GM18951 (cell line): ENCODE measurements around the gene VASN.

Experiments
- POLR2A ChIP-seq: IDR thresholded peaks from 4 replicates; pipeline ENCODE4 v1.6.1; 2011; ENCODE audit warnings: mild to moderate bottlenecking; ENCODE audit not compliant: insufficient read length, insufficient read depth; ENCODE audit errors: extremely low read depth
- in situ Hi-C: fragments of 300-500 bp; cut with MboI; formaldehyde crosslinking; loops from one replicate; pipeline ENCODE4 v1.12.0; 2022; ENCODE audit warnings: low sequenced_read_pairs, mixed read lengths, inconsistent platforms; ENCODE audit not compliant: unreplicated experiment

VASN gene

DNA sequence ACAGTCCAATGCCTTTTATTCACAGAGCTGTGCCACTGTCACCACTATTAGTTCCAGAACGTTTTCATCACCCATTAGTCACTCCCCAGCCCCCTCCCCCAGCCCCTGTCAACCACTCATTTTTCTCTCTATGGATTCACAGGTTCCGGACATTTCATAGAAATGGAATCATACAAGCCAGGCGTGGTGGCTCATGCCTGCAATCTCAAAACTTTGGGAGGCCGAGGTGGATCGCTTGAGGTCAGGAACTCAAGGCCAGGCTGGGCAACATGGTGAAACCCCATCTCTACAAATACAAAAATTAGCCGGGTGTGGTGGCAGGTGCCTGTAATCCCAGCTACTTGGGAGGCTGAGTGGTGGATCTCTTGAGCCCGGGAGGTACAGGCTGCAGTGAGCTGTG, 19.8 kb upstream of the VASN start:
- TF ChIP-seq POLR2A, result no peak
- in situ Hi-C loops, result no loop called here

DNA sequence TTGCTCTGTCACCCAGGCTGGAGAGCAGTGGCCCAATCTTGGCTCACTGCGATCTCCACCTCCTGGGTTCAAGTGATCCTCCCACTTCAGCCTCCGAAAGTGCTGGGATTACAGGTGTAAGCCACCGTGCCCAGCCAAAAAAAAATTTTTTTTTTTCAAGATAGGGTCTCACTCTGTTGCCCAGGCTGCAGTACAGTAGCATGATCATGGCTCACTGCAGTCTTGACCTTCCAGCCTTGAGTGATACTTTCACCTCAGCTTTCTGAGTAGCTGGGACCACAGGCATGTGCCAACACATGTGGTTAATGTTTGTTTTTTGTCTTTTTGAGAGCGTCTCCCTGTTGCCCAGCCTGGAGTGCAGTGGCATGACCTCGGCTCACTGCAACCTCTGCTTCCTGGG, 18.8 kb upstream of the VASN start:
- no peak for TF ChIP-seq POLR2A
- in situ Hi-C loops, result no loop called here

DNA sequence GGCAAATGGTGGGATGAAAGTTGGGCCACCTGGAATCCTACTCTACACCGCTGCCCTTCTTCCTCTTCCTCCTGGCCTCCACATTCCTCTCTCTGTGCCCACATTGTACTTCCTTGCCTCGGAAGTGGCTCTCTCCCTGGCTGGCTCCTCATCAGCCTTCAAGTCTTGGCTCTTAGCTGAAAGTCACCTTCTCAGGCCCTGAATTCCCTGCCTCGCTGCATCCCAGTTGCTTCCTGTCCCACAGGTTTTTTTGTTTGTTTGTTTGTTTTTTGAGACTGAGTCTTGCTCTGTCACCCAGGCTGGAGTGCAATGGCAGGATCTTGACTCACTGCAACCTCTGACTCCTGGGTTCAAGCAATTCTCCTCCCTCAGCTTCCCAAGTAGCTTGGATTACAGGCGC, 18.0 kb upstream of the VASN start:
- in situ Hi-C loops, result no loop called here
- TF ChIP-seq POLR2A, result no peak

DNA sequence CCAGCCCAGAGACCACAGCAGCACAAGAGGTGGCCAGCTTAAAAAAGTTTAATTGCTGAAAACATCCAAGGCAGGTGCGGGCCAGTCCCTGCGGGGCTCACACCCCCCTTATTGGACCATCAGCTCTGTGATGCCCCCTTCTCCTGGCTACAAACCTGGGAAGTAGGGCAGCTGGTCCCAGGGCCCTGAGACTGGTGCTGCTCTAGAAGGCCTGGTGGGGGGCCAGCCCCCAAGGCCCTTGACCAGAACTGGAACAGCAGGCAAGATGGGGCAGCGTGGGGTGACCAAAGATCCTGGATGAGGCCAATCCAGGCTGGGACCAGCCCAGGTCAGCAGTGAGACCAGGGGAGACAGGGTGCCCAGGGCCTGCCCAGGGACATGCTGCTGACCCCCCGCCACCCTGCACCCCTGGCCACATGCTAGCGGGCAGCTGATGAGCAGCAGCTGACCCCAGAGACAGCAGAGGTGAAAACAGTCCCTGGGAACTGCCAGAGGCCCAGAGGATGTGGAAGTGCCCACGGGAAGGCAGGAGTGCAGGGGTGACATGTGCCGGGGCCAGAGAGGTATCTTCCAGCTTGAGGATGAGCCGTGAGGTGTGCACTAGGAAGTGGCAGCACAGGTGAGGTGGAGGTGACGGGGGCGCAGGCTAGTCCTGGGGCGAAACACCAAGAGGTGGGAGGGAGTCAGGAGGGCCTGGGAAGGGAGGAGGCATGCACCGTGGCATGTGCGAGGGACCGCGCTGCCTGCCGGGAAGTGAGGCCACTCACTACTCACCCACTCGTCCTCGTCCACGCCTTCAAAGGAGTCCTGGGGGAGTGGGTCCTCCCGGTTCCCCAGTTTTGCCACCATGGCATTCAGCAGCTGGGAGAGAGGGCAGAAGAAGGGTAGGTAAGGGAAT, 16.9 kb upstream of the VASN start:
- in situ Hi-C loops, result no loop called here

DNA sequence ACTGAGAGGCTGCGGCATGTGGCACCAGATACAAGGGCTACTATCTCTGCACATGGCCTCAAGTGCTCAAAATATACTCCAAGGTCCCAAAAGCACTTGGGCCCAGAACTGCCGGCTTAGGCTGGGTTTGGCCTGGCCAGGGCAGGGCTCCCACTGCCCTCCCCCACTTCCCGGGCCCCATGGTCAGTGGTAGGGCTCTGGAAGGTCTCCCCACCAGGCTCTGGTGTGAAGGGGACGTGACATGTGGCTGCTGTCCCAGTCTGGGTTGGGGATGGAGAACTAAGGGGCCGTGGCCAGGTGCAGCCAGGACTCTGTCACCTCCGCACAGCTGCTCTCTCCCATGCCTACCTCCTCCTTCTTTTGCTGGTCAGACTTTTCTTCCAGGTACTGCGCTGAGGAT, 14.8 kb upstream of the VASN start:
- TF ChIP-seq POLR2A, result no peak
- in situ Hi-C loops, result no loop called here

More for the DNA sequence above, 16.9 kb upstream of the VASN start:
- TF ChIP-seq POLR2A, result no peak

DNA sequence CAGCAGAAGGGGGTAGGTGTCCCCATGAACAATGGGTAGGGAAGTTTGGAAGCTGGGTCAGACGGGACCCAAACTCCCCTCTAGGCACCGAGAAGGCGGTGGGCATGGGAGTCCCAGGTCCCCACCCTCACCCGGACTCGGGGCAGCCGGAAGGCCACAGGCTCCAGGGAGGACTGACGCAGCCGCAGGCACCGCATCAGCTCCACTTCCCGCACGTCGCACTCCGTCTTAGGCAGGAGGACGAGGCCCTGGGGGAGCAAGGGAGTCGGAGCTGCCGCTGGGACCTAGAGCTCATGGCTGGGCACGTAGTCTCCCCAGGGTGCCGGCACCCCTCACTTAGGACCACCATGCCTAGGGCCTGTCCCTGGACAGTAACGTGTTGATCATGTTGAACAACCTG, 13.4 kb upstream of the VASN start:
- in situ Hi-C loops, result no loop called here

DNA sequence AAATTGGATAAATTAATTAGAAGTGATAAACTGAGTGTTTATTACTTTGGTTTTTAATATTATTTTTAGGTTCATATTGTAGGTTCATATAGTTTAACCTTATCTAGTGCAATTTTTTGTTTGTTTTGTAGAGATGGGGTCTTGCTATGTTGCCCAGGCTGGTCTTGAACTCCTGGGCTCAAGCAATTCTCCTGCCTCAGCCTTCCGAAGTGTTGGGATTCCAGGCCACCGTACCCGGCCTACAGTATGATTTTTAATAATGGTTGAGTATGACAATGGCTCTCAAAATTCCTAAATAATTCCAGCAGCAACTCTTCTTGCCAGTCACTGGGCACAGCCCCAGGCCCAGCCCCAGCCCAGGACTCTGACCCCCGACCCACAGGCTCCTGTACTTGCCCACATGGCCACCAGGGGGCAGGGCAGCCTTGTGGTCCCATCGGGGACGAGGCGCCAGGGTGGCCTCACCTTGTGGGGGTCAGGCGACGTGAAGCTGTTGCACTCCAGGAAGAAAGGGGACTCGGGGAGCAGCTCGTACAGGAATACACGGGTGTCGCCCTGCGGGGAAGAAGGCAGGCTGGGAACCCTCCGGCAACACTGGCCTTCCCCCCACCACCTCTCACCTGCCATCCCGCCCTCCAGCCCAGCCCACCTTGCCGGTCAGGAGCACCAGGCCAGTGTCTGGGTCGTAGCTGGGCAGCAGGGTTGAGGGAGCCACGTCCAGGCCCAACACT, 12.7 kb upstream of the VASN start:
- in situ Hi-C loops, result no loop called here
- no peak for TF ChIP-seq POLR2A

More for the DNA sequence above, 13.4 kb upstream of the VASN start:
- no peak for TF ChIP-seq POLR2A

DNA sequence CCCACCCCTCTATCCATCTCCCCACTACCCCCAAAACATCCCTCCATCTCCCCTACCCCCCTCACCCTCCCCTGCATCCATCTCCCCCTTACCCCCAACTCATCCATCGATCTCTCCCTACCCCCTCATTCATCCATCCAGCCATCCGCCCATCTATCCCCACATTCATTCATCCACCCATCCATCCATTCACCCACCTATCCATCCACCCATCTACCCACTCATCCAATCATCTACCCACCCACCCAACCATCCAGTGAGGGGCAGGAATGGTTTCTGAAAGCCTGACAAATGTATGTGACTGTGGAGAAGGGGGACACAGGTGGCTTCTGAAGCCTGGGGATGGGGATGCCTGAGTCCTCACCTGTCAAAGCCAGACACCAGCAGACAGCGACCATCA, 11.7 kb upstream of the VASN start:
- no peak for TF ChIP-seq POLR2A
- in situ Hi-C loops, result no loop called here

DNA sequence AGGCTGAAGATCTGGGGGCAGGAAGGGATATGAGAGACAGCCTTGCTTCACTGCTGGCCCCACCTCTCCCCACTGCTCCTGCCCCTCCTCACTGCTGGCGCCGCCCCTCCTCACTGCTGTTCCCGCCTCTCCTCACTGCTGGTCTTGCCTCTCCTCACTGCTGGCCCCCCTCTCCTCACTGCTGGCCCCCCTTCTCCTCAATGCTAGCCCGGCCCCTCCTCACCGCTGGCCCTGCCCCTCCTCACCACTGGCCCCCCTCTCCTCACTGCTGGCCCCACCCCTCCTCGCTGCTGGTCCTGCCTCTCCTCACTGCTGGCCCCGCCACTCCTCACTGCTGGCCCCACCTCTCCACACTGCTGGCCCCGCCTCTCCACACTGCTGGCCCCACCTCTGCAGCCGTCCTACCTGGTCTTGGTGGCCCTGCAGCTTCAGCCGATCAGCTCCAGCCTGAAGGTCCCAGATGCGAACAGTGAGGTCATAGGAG, 11.1 kb upstream of the VASN start:
- in situ Hi-C loops, result no loop called here
- no peak for TF ChIP-seq POLR2A

DNA sequence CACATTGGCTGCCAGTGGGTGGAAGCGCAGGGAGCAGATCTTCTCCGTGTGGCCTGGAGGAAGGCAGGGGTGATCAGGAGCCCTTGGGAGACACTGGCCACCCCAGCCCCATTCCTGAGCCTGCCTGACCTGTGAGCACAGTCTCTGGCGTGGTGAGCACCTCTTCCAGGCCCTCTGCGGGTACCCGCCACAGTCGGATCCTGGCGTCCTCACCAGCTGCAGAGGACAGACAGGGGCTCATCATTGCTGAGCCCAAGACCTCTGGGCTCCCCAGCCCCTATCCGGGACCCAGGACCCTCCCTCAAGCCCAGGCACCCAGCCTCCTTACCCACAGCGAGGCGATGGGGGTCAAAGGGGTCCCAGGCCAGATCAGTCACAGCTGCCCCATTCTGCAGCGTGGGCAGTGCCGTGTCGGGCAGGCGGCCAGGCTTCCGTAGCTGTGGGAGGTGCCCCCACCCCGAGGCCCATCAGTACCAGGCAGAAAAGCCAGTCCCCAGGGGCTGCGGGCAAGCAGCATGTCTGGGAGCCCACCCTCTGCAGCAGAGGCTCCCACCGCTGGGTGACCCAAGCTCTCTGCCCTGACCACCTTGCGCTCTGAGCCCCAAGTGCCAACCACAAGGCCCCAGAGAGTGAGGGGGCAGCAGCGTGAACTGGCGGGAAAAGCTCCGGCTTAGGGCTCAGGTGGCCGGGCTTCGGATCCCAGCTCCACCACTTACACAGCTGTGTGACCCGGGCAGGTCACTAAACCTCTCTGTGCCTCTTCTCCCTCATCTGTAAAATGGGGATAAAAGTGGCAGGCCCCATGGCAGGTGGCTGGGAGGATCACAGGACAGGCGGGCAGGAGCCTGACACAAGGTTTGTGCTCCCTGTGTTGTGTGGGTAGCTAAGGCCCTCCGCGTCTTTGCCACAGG, 10.4 kb upstream of the VASN start:
- in situ Hi-C loops, result no loop called here

DNA sequence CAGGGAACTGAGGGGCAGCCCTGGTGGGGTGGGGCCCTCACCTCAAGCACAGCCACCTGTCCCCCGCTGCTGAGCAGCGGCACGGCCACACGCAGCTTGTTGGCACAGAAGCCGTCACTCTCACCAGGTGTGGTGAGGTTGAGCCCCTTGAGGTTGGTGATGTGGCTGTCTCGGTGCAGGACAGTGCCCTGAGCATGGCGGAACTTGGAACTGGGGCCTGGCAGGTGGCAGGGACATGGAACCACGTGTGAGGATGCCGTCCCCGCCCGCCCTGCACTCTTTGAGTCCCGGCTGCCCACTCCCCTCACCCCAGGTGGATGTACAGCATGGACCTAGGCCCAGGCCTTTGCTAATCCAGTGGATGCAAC, 9.7 kb upstream of the VASN start:
- TF ChIP-seq POLR2A, result no peak
- in situ Hi-C loops, result no loop called here

More for the DNA sequence above, 10.4 kb upstream of the VASN start:
- TF ChIP-seq POLR2A, result no peak

DNA sequence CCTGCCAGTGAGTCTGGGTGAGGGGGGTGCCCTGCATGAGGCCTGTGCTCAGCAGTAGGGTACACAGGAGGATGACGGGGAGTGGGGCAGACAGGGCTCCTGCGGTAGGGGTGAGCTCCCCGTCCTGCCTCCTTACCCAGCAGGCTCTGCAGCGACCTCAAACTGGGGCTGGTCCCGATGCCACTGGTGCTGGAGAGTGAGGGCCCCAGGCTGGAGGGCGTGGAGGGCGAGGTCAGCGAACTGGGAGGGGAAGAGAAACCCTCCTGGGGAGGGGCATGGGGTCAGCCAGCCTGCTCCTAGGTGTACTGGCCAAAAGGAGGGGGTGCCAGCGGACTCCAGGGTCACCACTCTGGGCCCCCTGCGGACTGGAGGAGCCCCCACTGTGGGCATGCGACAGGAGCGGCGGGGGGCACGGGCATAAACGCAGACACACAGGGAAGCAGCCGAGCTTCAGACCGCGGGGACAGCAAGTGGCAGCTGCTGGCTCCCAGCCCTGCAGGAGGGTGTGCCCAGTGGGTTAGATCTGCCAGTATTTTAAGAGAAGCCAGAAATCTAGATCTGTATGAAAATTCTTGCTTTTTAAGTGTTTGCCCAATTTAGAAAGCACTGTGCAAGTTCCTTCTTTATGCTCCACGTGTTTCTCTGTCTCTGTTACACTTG, 9.0 kb upstream of the VASN start:
- in situ Hi-C loops, result no loop called here

More for the DNA sequence above, 9.0 kb upstream of the VASN start:
- no peak for TF ChIP-seq POLR2A
